KMS-11 (cell line): ENCODE data around the gene RAPGEF5.

ENCODE experiments used
- H2AFZ ChIP-seq: fragments of 200-600 bp; sonication (generic); 2 replicates; pipeline ENCODE4 v1.6.1; 2016; ENCODE audit warnings: antibody characterized with exemption, mixed run types, low read depth
- H3K27ac ChIP-seq: fragments of 200-600 bp; sonication (generic); 2 replicates; pipeline ENCODE4 v1.6.1; 2016; ENCODE audit warnings: mild to moderate bottlenecking, mixed run types
- H3K27me3 ChIP-seq: fragments of 200-600 bp; sonication (generic); 2 replicates; pipeline ENCODE4 v1.6.1; 2017; ENCODE audit warnings: mild to moderate bottlenecking, low read depth, mixed run types, moderate library complexity; ENCODE audit not compliant: insufficient read depth
- H3K36me3 ChIP-seq: fragments of 200-600 bp; sonication (generic); 2 replicates; pipeline ENCODE4 v1.6.1; 2017; ENCODE audit warnings: mild to moderate bottlenecking, mixed run types; ENCODE audit not compliant: insufficient read depth
- H3K4me1 ChIP-seq: fragments of 200-600 bp; sonication (generic); 2 replicates; pipeline ENCODE4 v1.6.1; 2016; ENCODE audit warnings: mild to moderate bottlenecking, low read depth, mixed run types; ENCODE audit not compliant: poor library complexity, severe bottlenecking
- H3K4me2 ChIP-seq: fragments of 200-600 bp; sonication (generic); 2 replicates; pipeline ENCODE4 v1.7.0; 2016; ENCODE audit warnings: mild to moderate bottlenecking, mixed run types
- H3K4me3 ChIP-seq: fragments of 200-600 bp; sonication (generic); IDR thresholded peaks from 2 replicates; pipeline ENCODE4 v1.6.1; 2017; ENCODE audit warnings: low read depth, low read length, mixed read lengths; ENCODE audit not compliant: insufficient read depth
- H3K79me2 ChIP-seq: fragments of 200-600 bp; sonication (generic); 2 replicates; pipeline ENCODE4 v1.6.1; 2016; ENCODE audit warnings: low read depth, mixed run types; ENCODE audit not compliant: insufficient read depth
- H3K9ac ChIP-seq: fragments of 200-600 bp; sonication (generic); 2 replicates; pipeline ENCODE4 v1.6.1; 2016; ENCODE audit warnings: mild to moderate bottlenecking, mixed run types
- H4K20me1 ChIP-seq: fragments of 200-600 bp; sonication (generic); 2 replicates; pipeline ENCODE4 v1.6.1; 2016; ENCODE audit warnings: mild to moderate bottlenecking, mixed run types; ENCODE audit not compliant: insufficient read depth
- TF ChIP-seq, protein P1 (sequence below): fragments of 200-600 bp; sonication (generic); conservative IDR thresholded peaks from 2 replicates; pipeline ENCODE4 v1.6.1; 2017; ENCODE audit warnings: low read depth, mild to moderate bottlenecking, antibody characterized with exemption, low read length, moderate library complexity, mixed read lengths

The RAPGEF5 gene

GRCh38 chr7:22220941-22221340 lies 136.0 kb downstream of the RAPGEF5 start:
- H3K36me3 ChIP-seq, result no peaks in the 10 kb centered on the region
- H3K27ac ChIP-seq, result no peak overlapping the region
- H4K20me1 ChIP-seq, result no peaks in the 10 kb centered on the region

GRCh38 chr7:22219739-22220493 lies 137.0 kb downstream of the RAPGEF5 start:
- Histone ChIP-seq H3K27me3 (no peaks in the 10 kb centered on the region), H3K4me3 (no peak overlapping the region), H3K36me3 (no peaks in the 10 kb centered on the region), H4K20me1 (no peaks in the 10 kb centered on the region), H3K9ac (no peak overlapping the region), H3K4me1 (peaks cover 8% of the 10 kb centered on the region), H3K27ac (no peak overlapping the region), H3K4me2 (no peak overlapping the region), H3K79me2 (no peaks in the 10 kb centered on the region), H2AFZ (no peak overlapping the region)
- TF ChIP-seq, protein P1, sequence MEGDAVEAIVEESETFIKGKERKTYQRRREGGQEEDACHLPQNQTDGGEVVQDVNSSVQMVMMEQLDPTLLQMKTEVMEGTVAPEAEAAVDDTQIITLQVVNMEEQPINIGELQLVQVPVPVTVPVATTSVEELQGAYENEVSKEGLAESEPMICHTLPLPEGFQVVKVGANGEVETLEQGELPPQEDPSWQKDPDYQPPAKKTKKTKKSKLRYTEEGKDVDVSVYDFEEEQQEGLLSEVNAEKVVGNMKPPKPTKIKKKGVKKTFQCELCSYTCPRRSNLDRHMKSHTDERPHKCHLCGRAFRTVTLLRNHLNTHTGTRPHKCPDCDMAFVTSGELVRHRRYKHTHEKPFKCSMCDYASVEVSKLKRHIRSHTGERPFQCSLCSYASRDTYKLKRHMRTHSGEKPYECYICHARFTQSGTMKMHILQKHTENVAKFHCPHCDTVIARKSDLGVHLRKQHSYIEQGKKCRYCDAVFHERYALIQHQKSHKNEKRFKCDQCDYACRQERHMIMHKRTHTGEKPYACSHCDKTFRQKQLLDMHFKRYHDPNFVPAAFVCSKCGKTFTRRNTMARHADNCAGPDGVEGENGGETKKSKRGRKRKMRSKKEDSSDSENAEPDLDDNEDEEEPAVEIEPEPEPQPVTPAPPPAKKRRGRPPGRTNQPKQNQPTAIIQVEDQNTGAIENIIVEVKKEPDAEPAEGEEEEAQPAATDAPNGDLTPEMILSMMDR, result no peak

More at GRCh38 chr7:22220941-22221340, 136.0 kb downstream of the RAPGEF5 start:
- no peaks in the 10 kb centered on the region for H3K27me3 ChIP-seq
- peaks cover 8% of the 10 kb centered on the region for H3K4me1 ChIP-seq
- H3K79me2 ChIP-seq, result no peaks in the 10 kb centered on the region
- H2AFZ ChIP-seq, result no peak overlapping the region
- no peak overlapping the region for H3K9ac ChIP-seq
- H3K4me2 ChIP-seq, result no peak overlapping the region
- TF ChIP-seq, protein P1, result no peak
- no peak overlapping the region for H3K4me3 ChIP-seq

- H3K27ac ChIP-seq, result no peak overlapping the region
- H3K36me3 ChIP-seq, result no peaks in the 10 kb centered on the region
- TF ChIP-seq, protein P1, result no peak
- peaks cover 8% of the 10 kb centered on the region for H3K4me1 ChIP-seq
- no peaks in the 10 kb centered on the region for H3K79me2 ChIP-seq
- H3K9ac ChIP-seq, result no peak overlapping the region
- no peaks in the 10 kb centered on the region for H3K27me3 ChIP-seq
- no peak overlapping the region for H2AFZ ChIP-seq
- no peaks in the 10 kb centered on the region for H4K20me1 ChIP-seq
- H3K4me2 ChIP-seq, result no peak overlapping the region
- H3K4me3 ChIP-seq, result no peak overlapping the region
Observed at GRCh38 chr7:22219036-22219435, 137.9 kb downstream of the RAPGEF5 start.

GRCh38 chr7:22216832-22217475 lies 140.0 kb downstream of the RAPGEF5 start:
- Histone ChIP-seq H3K4me3 (no peak overlapping the region), H3K27ac (no peak overlapping the region), H4K20me1 (no peaks in the 10 kb centered on the region), H2AFZ (no peak overlapping the region), H3K4me1 (peaks cover 8% of the 10 kb centered on the region), H3K9ac (no peak overlapping the region), H3K27me3 (no peaks in the 10 kb centered on the region), H3K79me2 (no peaks in the 10 kb centered on the region), H3K36me3 (no peaks in the 10 kb centered on the region), H3K4me2 (no peak overlapping the region)
- TF ChIP-seq, protein P1, result no peak
